Measurements from ENCODE around the gene INTS15. TPM values are rescaled to one million over a fixed set of nuclear protein-coding genes. Genes with fewer than 3 reads are reported as not detected.

Gene INTS15
- total RNA-seq, 2 donors from 2014 or later = 50.5 to 50.7 TPM

DNA sequence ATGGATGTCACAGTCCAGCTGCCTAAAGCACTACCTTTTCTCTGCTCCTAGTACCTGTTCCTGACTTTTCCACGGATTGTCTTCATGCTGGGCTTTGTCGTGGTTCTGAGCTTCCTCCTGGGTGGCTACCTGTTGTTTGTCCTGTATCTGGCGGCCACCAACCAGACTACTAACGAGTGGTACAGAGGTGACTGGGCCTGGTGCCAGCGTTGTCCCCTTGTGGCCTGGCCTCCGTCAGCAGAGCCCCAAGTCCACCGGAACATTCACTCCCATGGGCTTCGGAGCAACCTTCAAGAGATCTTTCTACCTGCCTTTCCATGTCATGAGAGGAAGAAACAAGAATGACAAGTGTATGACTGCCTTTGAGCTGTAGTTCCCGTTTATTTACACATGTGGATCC lies 1.3 kb upstream of the INTS15 start:
- ATAC-seq (no peak), DNase-seq (no peak)
- peaks cover 12% of the 10 kb centered on the region for H3K4me1 Mint-ChIP-seq
- H3K27me3 Mint-ChIP-seq = no peaks in the 10 kb centered on the region
- H3K36me3 Mint-ChIP-seq (ENCODE audit: low read depth) = peaks cover 2% of the 10 kb centered on the region
- H3K9me3 ChIP-seq (ENCODE audit: control insufficient read depth, low read length, poor library complexity, severe bottlenecking) = no peaks in the 10 kb centered on the region
- H3K4me3 Mint-ChIP-seq = peak overlapping the region; percentile 43
- peak overlapping the region; percentile 57 for H3K27ac Mint-ChIP-seq

DNA sequence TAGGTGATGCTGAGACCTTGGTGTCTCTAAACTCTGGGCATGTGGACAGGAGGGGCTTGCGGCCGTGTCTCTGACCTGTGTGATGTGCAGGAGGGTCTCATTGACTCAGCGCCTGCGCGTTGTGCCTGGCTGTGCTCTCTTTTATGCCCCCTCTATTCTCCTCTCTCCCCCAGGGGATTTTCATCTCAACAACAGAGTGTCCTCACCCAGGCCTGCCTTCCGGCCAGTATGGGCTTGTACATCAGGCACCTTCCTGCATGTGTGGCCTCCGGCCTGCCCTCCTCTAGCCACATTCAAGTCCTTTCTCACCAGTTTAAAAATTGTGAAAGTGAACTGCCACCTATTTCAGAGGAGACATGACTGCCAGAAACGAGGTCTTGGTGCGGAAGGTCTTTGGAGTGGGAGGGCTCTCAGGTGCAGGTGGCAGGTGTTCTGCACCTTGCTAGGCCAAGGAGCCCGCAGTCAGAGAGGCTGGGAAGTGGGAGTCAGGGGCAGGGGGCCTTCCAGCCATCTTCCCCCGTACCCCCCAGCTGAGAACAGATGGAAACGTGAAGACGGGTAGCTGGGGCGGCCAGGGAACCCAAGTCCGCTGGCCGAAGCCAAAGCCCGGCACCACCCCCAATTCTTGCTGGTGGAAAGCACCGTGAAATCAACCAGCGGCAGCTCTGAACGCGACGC lies 531 bp upstream of the INTS15 start:
- peak overlapping the region; percentile 66 for H3K4me3 Mint-ChIP-seq
- H3K9me3 ChIP-seq (ENCODE audit: control insufficient read depth, low read length, poor library complexity, severe bottlenecking) = no peaks in the 10 kb centered on the region
- DNase-seq (no peak), ATAC-seq (no peak)
- H3K27me3 Mint-ChIP-seq = no peaks in the 10 kb centered on the region
- peaks cover 12% of the 10 kb centered on the region for H3K4me1 Mint-ChIP-seq
- H3K27ac Mint-ChIP-seq = peak overlapping the region; percentile 57
- H3K36me3 Mint-ChIP-seq (ENCODE audit: low read depth) = peaks cover 2% of the 10 kb centered on the region

DNA sequence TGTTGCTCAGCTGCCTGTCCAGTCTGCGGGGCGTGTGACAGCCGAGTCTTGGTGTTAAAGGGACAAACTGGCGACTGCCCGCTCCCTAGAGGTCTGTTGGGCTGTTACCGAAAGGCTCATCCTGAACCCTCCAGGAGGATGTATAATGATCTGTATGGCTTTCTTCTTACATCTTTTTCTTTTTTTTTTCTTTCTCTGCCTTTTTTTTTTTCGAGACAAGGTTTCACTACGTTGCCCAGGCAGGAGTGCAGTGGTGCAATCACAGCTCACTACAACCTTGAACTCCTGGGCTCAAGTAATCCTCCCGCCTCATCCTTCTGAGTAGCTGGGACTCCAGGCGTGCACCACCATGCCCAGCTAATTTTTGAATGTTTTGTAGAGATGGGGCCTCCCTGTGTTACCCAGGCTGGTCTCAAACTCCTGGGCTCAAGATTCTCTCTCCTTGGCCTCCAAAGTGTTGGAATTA lies 857 bp downstream of the INTS15 start:
- Mint-ChIP-seq H3K27me3 (no peaks in the 10 kb centered on the region), H3K27ac (peak overlapping the region; percentile 96), H3K36me3 (ENCODE audit: low read depth) (no peaks in the 10 kb centered on the region), H3K4me1 (peaks cover 12% of the 10 kb centered on the region), H3K4me3 (peak overlapping the region; percentile 97)
- ATAC-seq = no peak
- H3K9me3 ChIP-seq (ENCODE audit: control insufficient read depth, low read length, poor library complexity, severe bottlenecking) = no peaks in the 10 kb centered on the region
- DNase-seq = no peak

DNA sequence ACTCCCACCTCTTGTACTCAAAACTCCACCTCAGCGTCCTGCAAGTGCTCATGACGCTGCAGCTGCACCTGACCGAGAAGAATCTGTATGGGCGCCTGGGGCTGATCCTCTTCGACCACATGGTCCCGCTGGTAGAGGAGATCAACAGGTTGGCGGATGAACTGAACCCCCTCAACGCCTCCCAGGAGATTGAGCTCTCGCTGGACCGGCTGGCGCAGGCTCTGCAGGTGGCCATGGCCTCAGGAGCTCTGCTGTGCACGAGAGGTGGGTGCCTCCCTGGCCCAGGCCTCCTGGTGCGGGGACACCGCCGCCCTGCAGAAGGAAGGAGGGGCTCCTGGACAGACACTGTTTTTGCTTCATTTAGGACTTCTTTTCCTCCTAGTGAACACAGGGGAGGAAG lies 10.3 kb downstream of the INTS15 start:
- H3K36me3 Mint-ChIP-seq (ENCODE audit: low read depth) = no peaks in the 10 kb centered on the region
- no peak for ATAC-seq
- no peak overlapping the region for H3K4me3 Mint-ChIP-seq

DNA sequence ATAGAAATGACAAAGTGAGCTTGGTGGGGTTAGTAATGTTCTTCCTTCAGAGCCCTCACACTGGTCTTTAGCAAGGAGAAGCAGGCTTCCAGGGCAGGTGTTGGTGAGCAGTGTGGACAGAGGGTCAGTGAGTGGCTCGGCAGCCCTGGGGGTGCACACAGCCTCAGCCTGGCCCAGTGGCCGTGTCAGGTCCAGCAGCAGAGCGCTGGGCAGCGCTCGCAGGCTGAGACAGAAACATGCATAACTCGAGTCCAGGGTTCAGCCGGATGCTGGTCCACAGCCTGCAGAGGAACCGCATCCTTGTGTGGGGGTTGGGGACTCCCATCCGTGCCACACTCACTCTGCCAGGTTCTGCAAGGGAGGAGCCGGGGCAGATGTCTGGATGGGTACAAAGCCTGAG lies 14.6 kb downstream of the INTS15 start:
- no peak overlapping the region for H3K27ac Mint-ChIP-seq
- no peak overlapping the region for H3K4me3 Mint-ChIP-seq
- H3K9me3 ChIP-seq (ENCODE audit: control insufficient read depth, low read length, poor library complexity, severe bottlenecking) = no peaks in the 10 kb centered on the region
- H3K27me3 Mint-ChIP-seq = no peaks in the 10 kb centered on the region
- ATAC-seq = no peak
- H3K4me1 Mint-ChIP-seq = peaks cover 12% of the 10 kb centered on the region
- no peaks in the 10 kb centered on the region for H3K36me3 Mint-ChIP-seq (ENCODE audit: low read depth)
- no peak for DNase-seq

More for the DNA sequence above, 10.3 kb downstream of the INTS15 start:
- DNase-seq = no peak
- Mint-ChIP-seq H3K27ac (no peak overlapping the region), H3K4me1 (peaks cover 9% of the 10 kb centered on the region), H3K27me3 (no peaks in the 10 kb centered on the region)
- H3K9me3 ChIP-seq (ENCODE audit: control insufficient read depth, low read length, poor library complexity, severe bottlenecking) = no peaks in the 10 kb centered on the region

DNA sequence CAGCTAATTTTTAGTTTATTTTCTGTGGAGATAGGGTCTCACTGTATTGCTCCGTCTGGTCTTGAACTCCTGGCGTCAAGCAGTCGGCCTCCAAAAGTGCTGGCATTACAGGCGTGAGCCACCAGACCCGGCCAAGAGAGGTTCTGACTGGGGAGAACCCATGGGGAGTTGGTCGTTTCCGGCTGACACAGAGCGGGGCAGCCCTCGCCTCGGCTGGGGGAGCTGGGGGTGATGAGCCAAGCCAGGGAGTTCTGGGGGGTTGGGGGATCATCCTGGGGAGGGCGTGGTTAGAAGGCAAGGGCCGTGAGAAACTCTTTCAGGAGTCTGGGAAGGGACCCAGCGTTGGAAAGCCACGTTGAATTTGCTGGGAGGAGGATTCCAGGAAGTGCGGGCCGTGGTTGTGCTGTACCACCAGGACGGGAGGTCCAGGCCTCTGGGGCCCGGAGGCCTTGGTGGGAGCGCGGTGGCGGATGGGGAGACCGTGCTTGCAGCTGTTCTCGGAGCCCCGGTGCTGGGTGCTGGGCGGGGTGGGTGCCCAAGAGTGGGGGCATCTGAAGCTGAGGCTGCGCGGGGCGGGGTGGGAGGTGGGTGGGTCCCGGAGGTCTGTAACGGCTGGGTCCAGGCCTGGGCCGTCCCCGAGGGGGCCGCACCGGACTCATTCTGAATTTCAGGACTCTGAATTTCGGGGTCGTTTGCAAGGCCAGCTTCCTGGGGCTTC lies 17.2 kb downstream of the INTS15 start:
- Mint-ChIP-seq H3K27me3 (no peaks in the 10 kb centered on the region), H3K4me1 (peaks cover 10% of the 10 kb centered on the region), H3K4me3 (no peak overlapping the region), H3K27ac (no peak overlapping the region), H3K36me3 (ENCODE audit: low read depth) (no peaks in the 10 kb centered on the region)
- ATAC-seq = no peak
- H3K9me3 ChIP-seq (ENCODE audit: control insufficient read depth, low read length, poor library complexity, severe bottlenecking) = no peaks in the 10 kb centered on the region
- no peak for DNase-seq

DNA sequence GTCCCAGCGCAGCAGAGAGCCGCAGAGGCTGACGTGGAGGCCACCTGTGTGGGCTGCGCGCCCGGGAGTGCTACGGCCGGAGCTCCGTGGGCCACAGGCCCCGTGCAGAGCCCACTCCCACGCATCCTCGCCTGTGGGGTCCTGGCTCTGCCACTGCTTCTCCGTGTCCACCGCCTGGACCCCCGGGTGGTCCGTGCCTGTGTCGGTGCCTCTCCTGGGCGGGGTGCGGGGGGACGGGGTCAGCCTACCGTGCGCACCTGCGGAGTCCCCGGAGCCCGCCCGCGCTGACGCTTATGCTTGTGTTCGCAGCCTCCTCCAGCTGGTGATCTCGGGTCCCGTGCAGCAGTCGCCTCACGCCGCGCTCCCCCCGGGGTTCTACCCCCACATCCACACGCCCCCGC lies 17.8 kb downstream of the INTS15 start:
- Mint-ChIP-seq H3K27me3 (no peaks in the 10 kb centered on the region), H3K4me3 (no peak overlapping the region), H3K4me1 (peaks cover 9% of the 10 kb centered on the region), H3K36me3 (ENCODE audit: low read depth) (peaks cover under 1% of the 10 kb centered on the region), H3K27ac (no peak overlapping the region)
- ATAC-seq (no peak), DNase-seq (no peak)
- H3K9me3 ChIP-seq (ENCODE audit: control insufficient read depth, low read length, poor library complexity, severe bottlenecking) = no peaks in the 10 kb centered on the region

DNA sequence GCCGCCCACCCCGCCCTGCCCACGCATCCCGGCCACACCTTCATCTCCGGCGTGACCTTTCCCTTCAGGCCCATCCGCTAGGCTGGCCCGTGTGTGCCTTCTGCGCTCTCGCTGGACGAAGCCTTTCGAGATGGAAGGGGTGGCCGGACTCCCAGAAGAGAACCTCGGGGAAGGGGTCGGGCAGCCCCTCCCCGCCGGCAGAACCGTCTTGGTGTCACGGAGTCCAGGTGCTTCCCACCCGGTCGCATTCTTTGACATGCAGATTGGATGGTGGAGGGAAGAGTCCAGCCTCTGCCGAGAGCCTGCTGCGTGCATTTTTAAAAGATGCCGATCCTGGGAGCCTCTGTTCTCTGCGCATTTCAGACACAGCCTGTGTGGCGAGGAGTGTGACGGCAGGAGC lies 18.3 kb downstream of the INTS15 start:
- H3K27ac Mint-ChIP-seq = no peak overlapping the region
- H3K4me1 Mint-ChIP-seq = peaks cover 9% of the 10 kb centered on the region
- no peaks in the 10 kb centered on the region for H3K9me3 ChIP-seq (ENCODE audit: control insufficient read depth, low read length, poor library complexity, severe bottlenecking)
- DNase-seq (no peak), ATAC-seq (no peak)
- H3K36me3 Mint-ChIP-seq (ENCODE audit: low read depth) = peaks cover 3% of the 10 kb centered on the region
- H3K27me3 Mint-ChIP-seq = no peaks in the 10 kb centered on the region
- no peak overlapping the region for H3K4me3 Mint-ChIP-seq

DNA sequence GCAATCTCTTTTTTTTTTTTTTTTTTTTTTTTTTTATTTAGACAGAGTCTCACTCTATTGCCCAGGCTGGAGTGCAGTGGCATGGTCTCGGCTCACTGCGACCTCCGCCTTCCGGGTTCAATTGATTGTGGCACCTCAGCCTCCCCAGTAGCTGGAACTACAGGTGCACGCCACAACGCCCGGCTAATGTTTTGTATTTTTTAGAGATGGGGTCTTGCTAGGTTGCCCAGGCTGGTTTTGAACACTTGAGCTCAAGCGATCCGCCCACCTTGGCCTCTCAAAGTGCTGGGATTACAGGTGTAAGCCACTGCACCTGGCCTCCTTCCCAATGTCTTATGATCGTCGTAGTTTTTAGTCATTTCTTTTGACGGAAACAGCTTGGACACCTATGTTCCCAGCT lies 19.0 kb downstream of the INTS15 start:
- H3K4me3 Mint-ChIP-seq = no peak overlapping the region

DNA sequence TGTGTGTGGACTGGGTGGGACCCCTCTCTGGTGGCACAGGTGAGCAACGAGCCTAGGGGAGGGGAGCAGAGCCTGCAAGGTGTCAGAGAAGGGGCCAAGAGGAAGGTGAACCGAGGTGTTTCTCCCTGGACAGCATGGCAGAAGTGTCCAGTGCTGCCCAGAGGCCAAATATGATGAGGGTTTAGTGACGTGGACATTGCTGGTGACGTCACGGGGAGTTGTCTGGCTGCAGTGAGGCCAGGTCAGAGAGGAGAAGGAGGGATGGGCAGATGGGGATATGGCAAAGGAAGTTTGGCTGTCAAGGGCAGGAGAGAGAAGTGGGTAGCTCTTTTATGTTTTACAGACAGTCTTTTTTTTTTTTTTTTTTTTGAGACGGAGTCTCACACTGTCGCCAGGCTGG lies 23.0 kb downstream of the INTS15 start:
- DNase-seq (no peak), ATAC-seq (no peak)
- H3K9me3 ChIP-seq (ENCODE audit: control insufficient read depth, low read length, poor library complexity, severe bottlenecking) = no peaks in the 10 kb centered on the region
- H3K36me3 Mint-ChIP-seq (ENCODE audit: low read depth) = peaks cover 3% of the 10 kb centered on the region
- H3K27ac Mint-ChIP-seq = no peak overlapping the region
- peaks cover 12% of the 10 kb centered on the region for H3K27me3 Mint-ChIP-seq
- H3K4me1 Mint-ChIP-seq = peaks cover 3% of the 10 kb centered on the region
- no peak overlapping the region for H3K4me3 Mint-ChIP-seq

More for the DNA sequence above, 19.0 kb downstream of the INTS15 start:
- Mint-ChIP-seq H3K36me3 (ENCODE audit: low read depth) (peaks cover 3% of the 10 kb centered on the region), H3K27ac (no peak overlapping the region), H3K27me3 (peaks cover 4% of the 10 kb centered on the region), H3K4me1 (peaks cover 9% of the 10 kb centered on the region)
- ATAC-seq = no peak
- no peak for DNase-seq
- H3K9me3 ChIP-seq (ENCODE audit: control insufficient read depth, low read length, poor library complexity, severe bottlenecking) = no peaks in the 10 kb centered on the region

DNA sequence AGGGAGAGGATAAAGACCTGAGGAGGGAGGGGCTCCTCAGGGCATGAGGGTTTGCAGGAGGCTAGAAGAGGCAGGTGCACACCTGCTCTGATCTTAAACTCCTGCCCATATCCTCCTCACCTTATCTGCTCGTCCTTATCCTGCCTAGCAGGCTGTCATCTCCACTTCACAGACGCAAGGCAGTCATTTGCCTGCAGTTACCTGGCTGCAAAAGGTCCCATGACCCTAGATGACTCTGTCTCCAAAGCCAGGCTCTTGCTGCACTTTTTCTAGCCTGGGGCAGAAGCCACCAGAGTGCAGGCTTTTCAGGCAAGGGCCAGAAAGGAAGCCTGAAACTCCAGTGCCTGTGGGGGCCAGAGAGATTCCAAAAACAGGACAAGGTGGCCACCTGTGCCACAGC lies 23.9 kb downstream of the INTS15 start:
- no peak overlapping the region for H3K4me3 Mint-ChIP-seq
- H3K36me3 Mint-ChIP-seq (ENCODE audit: low read depth) = peaks cover 3% of the 10 kb centered on the region
- H3K4me1 Mint-ChIP-seq = peaks cover 3% of the 10 kb centered on the region
- no peak overlapping the region for H3K27ac Mint-ChIP-seq
- ATAC-seq (no peak), DNase-seq (no peak)
- H3K27me3 Mint-ChIP-seq = peaks cover 12% of the 10 kb centered on the region
- H3K9me3 ChIP-seq (ENCODE audit: control insufficient read depth, low read length, poor library complexity, severe bottlenecking) = no peaks in the 10 kb centered on the region

DNA sequence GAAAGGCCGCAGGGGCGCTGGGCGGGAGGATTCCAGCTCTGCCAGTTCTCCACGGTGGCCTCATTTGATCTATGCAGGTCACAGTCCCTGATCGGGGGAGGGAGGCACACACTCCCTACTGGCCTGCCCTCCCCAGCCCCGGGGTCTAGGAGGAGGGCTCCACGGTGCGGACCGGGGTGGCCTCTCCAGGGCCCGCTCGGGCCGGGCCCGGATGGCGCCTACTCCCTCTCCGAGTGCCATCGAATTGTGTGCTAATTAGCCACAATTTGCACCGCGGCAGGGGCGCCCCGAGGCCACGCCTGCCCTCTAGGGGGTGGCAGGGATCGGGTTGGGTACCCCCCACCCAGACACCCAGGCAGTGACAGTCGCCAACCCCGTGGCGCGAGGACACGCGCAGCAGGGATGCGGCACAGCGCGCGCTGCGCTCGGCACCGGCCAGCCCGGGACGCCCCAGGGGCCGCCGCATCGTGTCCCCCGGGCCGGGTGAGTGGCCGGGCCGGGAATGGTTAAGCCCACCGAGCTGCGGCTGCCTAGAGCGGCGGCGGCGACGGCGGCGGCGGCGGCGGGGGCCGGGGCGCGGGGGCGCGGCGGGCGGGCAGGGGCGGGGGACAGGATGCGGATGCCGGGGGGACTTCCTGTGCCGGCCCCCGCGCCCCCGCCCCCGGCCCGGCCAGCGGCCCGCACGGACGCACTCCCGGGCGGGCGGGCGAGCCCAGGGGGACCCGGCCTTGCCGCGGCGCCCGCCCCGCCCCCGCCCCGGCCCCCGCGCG lies 25.3 kb downstream of the INTS15 start, which contains the start of gene ZNF853:
Gene ZNF853, plus strand, starts transcription at position 658 of the 770 bp plus-strand sequence. CDS start 565 bp downstream, outside the sequence.
- DNase-seq = no peak
- Mint-ChIP-seq H3K4me3 (peak within 1 kb of the TSS; percentile 90), H3K27ac (no peak within 1 kb of the TSS), H3K27me3 (peaks cover 12% of the 10 kb centered on the region), H3K36me3 (ENCODE audit: low read depth) (peaks cover 3% of the 10 kb centered on the region), H3K4me1 (peaks cover 3% of the 10 kb centered on the region)
- peak; percentile 53 for ATAC-seq
- H3K9me3 ChIP-seq (ENCODE audit: control insufficient read depth, low read length, poor library complexity, severe bottlenecking) = no peaks in the 10 kb centered on the region

All from T-helper 17 cell (primary cell).